ENCODE results near the gene TMEM184B.

GRCh38 chr22:38248280-38248679 lies 24.5 kb downstream of the TMEM184B start:
- TF ChIP-seq CTCF (IDR thresholded peaks at IDR 0.05), result no peak
- no peak for TF ChIP-seq REST (IDR thresholded peaks at IDR 0.05; ENCODE audit: insufficient read depth in 1 of 2, low read depth in 2 of 2, low read length in 1 of 2)

Measured in Panc1 (cell line).